Measurements from ENCODE around the gene CEP63. TPM values are rescaled to one million over a fixed set of nuclear protein-coding genes. Genes with fewer than 3 reads are reported as not detected.

Gene CEP63
- total and polyA plus RNA-seq, 2 experiments from 2014 or later: 15.1 to 53.9 TPM

DNA sequence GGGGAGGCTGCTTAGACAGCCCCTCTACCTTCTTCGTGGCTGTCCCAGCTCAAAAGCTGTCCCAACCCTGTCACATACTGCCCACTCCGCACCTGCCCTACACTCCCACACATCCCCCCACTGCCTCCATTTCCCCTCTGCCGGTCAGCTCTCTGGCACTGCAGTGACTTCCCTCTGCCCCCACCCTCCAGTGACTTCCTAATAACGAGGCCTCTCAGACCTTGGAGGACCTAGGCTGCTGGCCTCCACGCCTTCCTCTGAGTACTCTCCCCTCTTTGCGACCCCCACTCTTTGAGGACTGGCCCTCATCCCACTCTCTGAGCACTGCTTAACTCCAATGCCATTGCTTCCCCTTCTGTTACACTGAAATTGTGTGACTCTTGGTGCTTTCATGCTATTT lies 119.7 kb downstream of the CEP63 start:
- ATAC-seq (no peak), DNase-seq (ENCODE audit: low spot score) (no peak)
- Mint-ChIP-seq H3K9me3 (no peaks in the 10 kb centered on the region), H3K36me3 (ENCODE audit: low read depth) (no peaks in the 10 kb centered on the region; the same call in 2 of the 3 replicates), H3K4me1 (peaks cover 6% of the 10 kb centered on the region; the same call in 1 of the 3 replicates), H3K27me3 (ENCODE audit: insufficient read depth, low read depth, poor library complexity) (peaks cover 14% of the 10 kb centered on the region), H3K4me3 (no peak overlapping the region), H3K27ac (no peak overlapping the region)
- H3K4me1 ChIP-seq (ENCODE audit: insufficient read depth): 0 out of 2 replicates have a peak, but pooled peaks cover 2% of the 10 kb centered on the region
- TF ChIP-seq, protein P1, sequence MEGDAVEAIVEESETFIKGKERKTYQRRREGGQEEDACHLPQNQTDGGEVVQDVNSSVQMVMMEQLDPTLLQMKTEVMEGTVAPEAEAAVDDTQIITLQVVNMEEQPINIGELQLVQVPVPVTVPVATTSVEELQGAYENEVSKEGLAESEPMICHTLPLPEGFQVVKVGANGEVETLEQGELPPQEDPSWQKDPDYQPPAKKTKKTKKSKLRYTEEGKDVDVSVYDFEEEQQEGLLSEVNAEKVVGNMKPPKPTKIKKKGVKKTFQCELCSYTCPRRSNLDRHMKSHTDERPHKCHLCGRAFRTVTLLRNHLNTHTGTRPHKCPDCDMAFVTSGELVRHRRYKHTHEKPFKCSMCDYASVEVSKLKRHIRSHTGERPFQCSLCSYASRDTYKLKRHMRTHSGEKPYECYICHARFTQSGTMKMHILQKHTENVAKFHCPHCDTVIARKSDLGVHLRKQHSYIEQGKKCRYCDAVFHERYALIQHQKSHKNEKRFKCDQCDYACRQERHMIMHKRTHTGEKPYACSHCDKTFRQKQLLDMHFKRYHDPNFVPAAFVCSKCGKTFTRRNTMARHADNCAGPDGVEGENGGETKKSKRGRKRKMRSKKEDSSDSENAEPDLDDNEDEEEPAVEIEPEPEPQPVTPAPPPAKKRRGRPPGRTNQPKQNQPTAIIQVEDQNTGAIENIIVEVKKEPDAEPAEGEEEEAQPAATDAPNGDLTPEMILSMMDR (conservative IDR thresholded peaks at IDR 0.05; ENCODE audit: low read depth in 2 of 2): no peak
- TF ChIP-seq, protein P2, sequence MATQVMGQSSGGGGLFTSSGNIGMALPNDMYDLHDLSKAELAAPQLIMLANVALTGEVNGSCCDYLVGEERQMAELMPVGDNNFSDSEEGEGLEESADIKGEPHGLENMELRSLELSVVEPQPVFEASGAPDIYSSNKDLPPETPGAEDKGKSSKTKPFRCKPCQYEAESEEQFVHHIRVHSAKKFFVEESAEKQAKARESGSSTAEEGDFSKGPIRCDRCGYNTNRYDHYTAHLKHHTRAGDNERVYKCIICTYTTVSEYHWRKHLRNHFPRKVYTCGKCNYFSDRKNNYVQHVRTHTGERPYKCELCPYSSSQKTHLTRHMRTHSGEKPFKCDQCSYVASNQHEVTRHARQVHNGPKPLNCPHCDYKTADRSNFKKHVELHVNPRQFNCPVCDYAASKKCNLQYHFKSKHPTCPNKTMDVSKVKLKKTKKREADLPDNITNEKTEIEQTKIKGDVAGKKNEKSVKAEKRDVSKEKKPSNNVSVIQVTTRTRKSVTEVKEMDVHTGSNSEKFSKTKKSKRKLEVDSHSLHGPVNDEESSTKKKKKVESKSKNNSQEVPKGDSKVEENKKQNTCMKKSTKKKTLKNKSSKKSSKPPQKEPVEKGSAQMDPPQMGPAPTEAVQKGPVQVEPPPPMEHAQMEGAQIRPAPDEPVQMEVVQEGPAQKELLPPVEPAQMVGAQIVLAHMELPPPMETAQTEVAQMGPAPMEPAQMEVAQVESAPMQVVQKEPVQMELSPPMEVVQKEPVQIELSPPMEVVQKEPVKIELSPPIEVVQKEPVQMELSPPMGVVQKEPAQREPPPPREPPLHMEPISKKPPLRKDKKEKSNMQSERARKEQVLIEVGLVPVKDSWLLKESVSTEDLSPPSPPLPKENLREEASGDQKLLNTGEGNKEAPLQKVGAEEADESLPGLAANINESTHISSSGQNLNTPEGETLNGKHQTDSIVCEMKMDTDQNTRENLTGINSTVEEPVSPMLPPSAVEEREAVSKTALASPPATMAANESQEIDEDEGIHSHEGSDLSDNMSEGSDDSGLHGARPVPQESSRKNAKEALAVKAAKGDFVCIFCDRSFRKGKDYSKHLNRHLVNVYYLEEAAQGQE (IDR thresholded peaks at IDR 0.05; ENCODE audit: unreplicated experiment): no peak
- TF ChIP-seq ZNF331 (CRISPR knock-in tag; IDR thresholded peaks at IDR 0.05; ENCODE audit: low read depth) (no peak), EZH2 (IDR thresholded peaks at IDR 0.05; ENCODE audit: low read depth, unreplicated experiment) (no peak)
- no peaks in the 10 kb centered on the region for H3F3A ChIP-seq (replicated peaks; ENCODE audit: low read depth)
- H3K36me3 ChIP-seq (ENCODE audit: insufficient read depth): no peaks in the 10 kb centered on the region
- H4K20me1 ChIP-seq (replicated peaks; ENCODE audit: insufficient read depth): no peaks in the 10 kb centered on the region
- no peaks in the 10 kb centered on the region for H3K79me2 ChIP-seq (replicated peaks; ENCODE audit: insufficient read depth)
- no peak overlapping the region for H3K27ac ChIP-seq (ENCODE audit: low read depth)
- no peaks in the 10 kb centered on the region for H3K9me2 ChIP-seq (ENCODE audit: insufficient read depth)
- H3K4me3 ChIP-seq: no peak overlapping the region
- no peak overlapping the region for H3K4me2 ChIP-seq
- no peaks in the 10 kb centered on the region for H3K27me3 ChIP-seq (ENCODE audit: insufficient read depth)
- H2AFZ ChIP-seq: no peak overlapping the region

DNA sequence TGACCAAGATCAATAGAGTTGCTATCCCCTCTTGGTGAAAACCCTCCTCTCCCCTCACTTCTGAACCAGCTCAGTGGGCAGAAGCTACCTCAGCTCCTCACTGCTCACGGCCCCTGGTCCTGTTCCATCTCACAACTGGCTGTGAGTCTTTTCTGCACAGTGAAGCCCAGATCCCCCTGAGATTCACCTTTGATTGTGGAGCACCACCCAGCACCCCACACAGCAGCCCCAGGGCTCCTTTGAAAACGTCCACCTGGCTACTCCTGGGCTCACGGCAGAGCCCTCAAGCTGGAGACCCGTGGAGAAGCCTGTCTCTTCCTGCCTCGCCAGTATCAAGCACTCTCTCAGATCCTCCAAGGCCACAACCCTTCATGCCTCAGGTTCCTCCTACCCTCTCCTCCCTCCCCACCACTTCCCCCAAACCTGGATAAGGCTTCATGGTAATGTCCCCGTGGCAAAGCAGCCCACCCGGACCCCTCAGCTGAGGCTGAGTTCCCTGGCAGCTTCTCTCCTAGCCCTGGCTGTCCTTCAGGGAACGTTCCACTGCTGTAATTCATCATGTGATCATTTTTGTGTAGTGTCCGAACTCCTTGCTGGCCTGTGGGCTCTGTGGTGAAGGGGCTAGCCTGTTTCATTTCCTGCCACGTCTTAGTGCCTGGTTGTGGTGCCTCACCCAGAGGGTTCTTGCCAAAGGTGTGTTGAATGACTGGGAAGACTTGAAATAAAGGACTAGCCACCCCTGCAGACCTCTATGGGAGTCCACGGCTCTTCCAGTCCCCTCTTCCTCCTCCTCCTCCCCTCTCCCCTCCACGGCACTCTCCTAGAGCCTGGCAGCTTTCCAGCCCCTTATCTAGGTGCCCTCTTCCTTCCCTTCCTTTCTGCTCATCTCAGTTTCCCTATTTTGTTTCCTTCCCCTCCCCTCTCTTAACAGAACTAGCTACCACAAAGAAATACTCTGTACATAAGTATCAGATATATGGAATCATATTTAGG lies 120.5 kb downstream of the CEP63 start:
- H3K27me3 Mint-ChIP-seq (ENCODE audit: insufficient read depth, low read depth, poor library complexity): peaks cover 12% of the 10 kb centered on the region
- Histone ChIP-seq H3K79me2 (replicated peaks; ENCODE audit: insufficient read depth) (no peaks in the 10 kb centered on the region), H3K4me3 (no peak overlapping the region), H3K4me1 (ENCODE audit: insufficient read depth) (0 out of 2 replicates have a peak, but pooled peaks cover 2% of the 10 kb centered on the region), H4K20me1 (replicated peaks; ENCODE audit: insufficient read depth) (no peaks in the 10 kb centered on the region), H3K27ac (ENCODE audit: low read depth) (no peak overlapping the region), H3K36me3 (ENCODE audit: insufficient read depth) (no peaks in the 10 kb centered on the region), H2AFZ (no peak overlapping the region), H3K9me2 (ENCODE audit: insufficient read depth) (no peaks in the 10 kb centered on the region), H3K4me2 (no peak overlapping the region), H3F3A (replicated peaks; ENCODE audit: low read depth) (no peaks in the 10 kb centered on the region), H3K27me3 (ENCODE audit: insufficient read depth) (no peaks in the 10 kb centered on the region)
- H3K9me3 Mint-ChIP-seq: no peaks in the 10 kb centered on the region
- H3K36me3 Mint-ChIP-seq (ENCODE audit: low read depth): no peaks in the 10 kb centered on the region; the same call in 2 of the 3 replicates
- no peak overlapping the region for H3K4me3 Mint-ChIP-seq
- DNase-seq (ENCODE audit: low spot score): no peak
- H3K4me1 Mint-ChIP-seq: peaks cover 1% of the 10 kb centered on the region; the same call in 1 of the 3 replicates
- ATAC-seq: no peak
- no peak overlapping the region for H3K27ac Mint-ChIP-seq
- no peak for TF ChIP-seq CREB1 (CRISPR knock-in tag; IDR thresholded peaks at IDR 0.05; ENCODE audit: low read depth)
- no peak for TF ChIP-seq POLR2AphosphoS5 (IDR thresholded peaks at IDR 0.05; ENCODE audit: low read depth)
- no peak for TF ChIP-seq STAT1 (IDR thresholded peaks at IDR 0.05; ENCODE audit: unreplicated experiment)
- TF ChIP-seq, protein P3, sequence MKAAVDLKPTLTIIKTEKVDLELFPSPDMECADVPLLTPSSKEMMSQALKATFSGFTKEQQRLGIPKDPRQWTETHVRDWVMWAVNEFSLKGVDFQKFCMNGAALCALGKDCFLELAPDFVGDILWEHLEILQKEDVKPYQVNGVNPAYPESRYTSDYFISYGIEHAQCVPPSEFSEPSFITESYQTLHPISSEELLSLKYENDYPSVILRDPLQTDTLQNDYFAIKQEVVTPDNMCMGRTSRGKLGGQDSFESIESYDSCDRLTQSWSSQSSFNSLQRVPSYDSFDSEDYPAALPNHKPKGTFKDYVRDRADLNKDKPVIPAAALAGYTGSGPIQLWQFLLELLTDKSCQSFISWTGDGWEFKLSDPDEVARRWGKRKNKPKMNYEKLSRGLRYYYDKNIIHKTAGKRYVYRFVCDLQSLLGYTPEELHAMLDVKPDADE (IDR thresholded peaks at IDR 0.05): no peak
- TF ChIP-seq JUNB (IDR thresholded peaks at IDR 0.05; ENCODE audit: unreplicated experiment): no peak
- no peak for TF ChIP-seq ZNF331 (CRISPR knock-in tag; IDR thresholded peaks at IDR 0.05; ENCODE audit: low read depth)
- TF ChIP-seq, protein P2 (IDR thresholded peaks at IDR 0.05; ENCODE audit: unreplicated experiment): no peak
- no peak for TF ChIP-seq EZH2phosphoT487 (IDR thresholded peaks at IDR 0.05; ENCODE audit: unreplicated experiment)
- no peak for TF ChIP-seq ZNF114 (CRISPR knock-in tag; IDR thresholded peaks at IDR 0.05)
